HCT116 (cell line): Measurements from ENCODE around the gene PRKD2. TPM values are rescaled to one million over a fixed set of nuclear protein-coding genes. Genes with fewer than 3 reads are reported as not detected.

Experiments
- ATAC-seq: fragments of 200-7000 bp; cut with Tn5 transposase; 2 replicates; pipeline ENCODE4 v1.9.1; 2020; ENCODE audit warnings: mild to moderate bottlenecking, moderate library complexity
- BruUV-seq: library from RNA; stranded (reverse); fragments of 400-500 nt; replicated peaks from 2 replicates; lab custom pipeline; 2021; lab: Mats Ljungman, UMichigan
- CTCF ChIA-PET: fragments of 300-600 bp; sonication (Branson Sonifier 250); formaldehyde crosslinking; loops from one replicate; lab custom pipeline; 2021; ENCODE audit warnings: antibody characterized with exemption; lab: Charles Lee
- POLR2A ChIA-PET: fragments of 300-600, 350-600 bp; sonication (Branson Sonifier 250); formaldehyde crosslinking; loops from one replicate; lab custom pipeline; 2021; ENCODE audit warnings: antibody characterized with exemption; lab: Charles Lee
- RAD21 ChIA-PET, 2 experiments: fragments of 300-600 bp; sonication (Branson Sonifier 250); formaldehyde crosslinking; loops; one replicate each; lab custom pipeline; 2023; ENCODE audit warnings: low total read pairs in 2 of 2; ENCODE audit not compliant: uncharacterized antibody in 2 of 2, unreplicated experiment in 2 of 2, low non-redundant PET in 1 of 2; lab: Charles Lee
- DNase-seq: peaks from one replicate; pipeline ENCODE4 v3.0.0-alpha.2; 2010; ENCODE audit warnings: low read depth, low spot score
- H2AFZ ChIP-seq: fragments of 200-600 bp; shearing (Covaris generic), sonication (generic); 2 replicates; pipeline ENCODE4 v1.6.1; 2017; ENCODE audit warnings: low read depth, mixed run types, mixed read lengths, antibody characterized with exemption, low read length; ENCODE audit not compliant: poor library complexity, severe bottlenecking
- H3K27ac ChIP-seq: 2 replicates; pipeline ENCODE4 v1.5.1; 2012; ENCODE audit warnings: low read depth, low read length
- H3K27me3 ChIP-seq: fragments of 200-600 bp; sonication (generic); 2 replicates; pipeline ENCODE4 v1.6.1; 2016; ENCODE audit warnings: mixed run types, low read length, mixed read lengths; ENCODE audit not compliant: insufficient read depth
- H3K36me3 ChIP-seq, 2 experiments: fragments of 200-500 bp in 1 of 2; fragments of 200-600 bp in 1 of 2; sonication (Bioruptor generic) in 1 of 2; sonication (generic) in 1 of 2; 2 replicates each; pipeline versions ENCODE4 v1.5.1 to v1.6.1; 2014 to 2016; ENCODE audit warnings: low read length in 2 of 2, inconsistent platforms in 1 of 2, mixed read lengths in 1 of 2, mixed run types in 1 of 2; ENCODE audit not compliant: insufficient read depth in 2 of 2, control insufficient read depth in 1 of 2
- H3K4me1 ChIP-seq, 2 experiments: fragments of 200-600 bp in 1 of 2; sonication (generic) in 1 of 2; 2 replicates each; pipeline versions ENCODE4 v1.5.1 to v1.6.1; 2012 to 2017; ENCODE audit warnings: low read length in 2 of 2, inconsistent platforms in 1 of 2, mild to moderate bottlenecking in 1 of 2, mixed read lengths in 1 of 2, mixed run types in 1 of 2, moderate library complexity in 1 of 2; ENCODE audit not compliant: insufficient read depth in 2 of 2, control insufficient read depth in 1 of 2
- H3K4me2 ChIP-seq: fragments of 200-600 bp; sonication (generic); 2 replicates; pipeline ENCODE4 v1.6.1; 2017; ENCODE audit warnings: mixed run types, low read length, mixed read lengths
- H3K4me3 ChIP-seq, 2 experiments: fragments of 200-600 bp in 1 of 2; sonication (generic) in 1 of 2; replicated peaks in 1 of 2; 2 replicates each; pipeline ENCODE4 v1.5.1; 2011 to 2016; ENCODE audit warnings: low read length in 2 of 2, control low read depth in 1 of 2, low read depth in 1 of 2, mild to moderate bottlenecking in 1 of 2, mixed read lengths in 1 of 2, mixed run types in 1 of 2
- H3K79me2 ChIP-seq: fragments of 200-600 bp; sonication (generic); 2 replicates; pipeline ENCODE4 v1.6.1; 2017; ENCODE audit warnings: mild to moderate bottlenecking, mixed run types, low read length, moderate library complexity, mixed read lengths; ENCODE audit not compliant: insufficient read depth
- H3K9ac ChIP-seq: fragments of 200-600 bp; sonication (generic); 2 replicates; pipeline ENCODE4 v1.6.1; 2016; ENCODE audit warnings: low read length, mixed read lengths
- H3K9me2 ChIP-seq: fragments of 200-600 bp; sonication (generic), shearing (Covaris generic); 2 replicates; pipeline ENCODE4 v1.6.1; 2017; ENCODE audit warnings: mixed run types, mild to moderate bottlenecking, moderate library complexity; ENCODE audit not compliant: insufficient read depth
- H3K9me3 ChIP-seq, 2 experiments: fragments of 200-500 bp in 1 of 2; fragments of 200-600 bp in 1 of 2; sonication (Bioruptor generic) in 1 of 2; sonication (generic) in 1 of 2; 2 replicates each; pipeline ENCODE4 v1.6.1; 2014 to 2017; ENCODE audit warnings: low read length in 2 of 2, mixed read lengths in 2 of 2, inconsistent platforms in 1 of 2, low read depth in 1 of 2, mild to moderate bottlenecking in 1 of 2, mixed run types in 1 of 2, moderate library complexity in 1 of 2; ENCODE audit not compliant: control insufficient read depth in 1 of 2, insufficient read depth in 1 of 2
- H4K20me1 ChIP-seq: fragments of 200-600 bp; sonication (generic), shearing (Covaris generic); 2 replicates; pipeline ENCODE4 v1.6.1; 2017; ENCODE audit warnings: mixed run types, mild to moderate bottlenecking, moderate library complexity; ENCODE audit not compliant: insufficient read depth
- CBX3 ChIP-seq: IDR thresholded peaks from 2 replicates; pipeline ENCODE4 v1.6.1; 2012; ENCODE audit warnings: low read depth
- CEBPB ChIP-seq: IDR thresholded peaks from 2 replicates; pipeline ENCODE4 v1.6.1; 2012; ENCODE audit warnings: low read depth
- EZH2 ChIP-seq: fragments of 200-600 bp; sonication (generic); IDR thresholded peaks from 2 replicates; pipeline ENCODE4 v1.6.1; 2017; ENCODE audit warnings: antibody characterized with exemption, mixed run types
- JUND ChIP-seq: IDR thresholded peaks from 2 replicates; pipeline ENCODE4 v1.6.1; 2012
- POLR2AphosphoS5 ChIP-seq: IDR thresholded peaks from 2 replicates; pipeline ENCODE4 v1.6.1; 2011; ENCODE audit warnings: mild to moderate bottlenecking, low read depth, low read length, moderate library complexity
- RAD21 ChIP-seq: IDR thresholded peaks from 2 replicates; pipeline ENCODE4 v1.6.1; 2012; ENCODE audit warnings: low read depth, mild to moderate bottlenecking
- SIN3A ChIP-seq: IDR thresholded peaks from 2 replicates; pipeline ENCODE4 v1.6.1; 2012; ENCODE audit warnings: low read depth
- TCF7L2 ChIP-seq: IDR thresholded peaks from 2 replicates; pipeline ENCODE4 v1.7.0; 2011; ENCODE audit warnings: borderline replicate concordance, inconsistent platforms; ENCODE audit not compliant: insufficient read depth, insufficient read length; ENCODE audit errors: extremely low read depth
- ZNF274 ChIP-seq: fragments of 200-500 bp; sonication (Bioruptor generic); IDR thresholded peaks from 2 replicates; pipeline ENCODE4 v1.6.1; 2014; ENCODE audit warnings: mild to moderate bottlenecking, low read depth, low read length, inconsistent platforms
- intact Hi-C: fragments of 100-400 bp; cut with micrococcal nuclease; formaldehyde crosslinking; loops from 2 replicates; pipeline ENCODE4 v1.10.0; 2022
- total RNA-seq: library from RNA; stranded (reverse); gene quantifications from one replicate; pipeline ENCODE4 v1.2.1, GENCODE V29; 2021; ENCODE audit not compliant: unreplicated experiment
- TF ChIP-seq, protein P1 (sequence below): IDR thresholded peaks from 2 replicates; pipeline ENCODE4 v1.6.1; 2012; ENCODE audit warnings: low read depth
- TF ChIP-seq, protein P2 (sequence below), 3 experiments: fragments of 200-600 bp in 1 of 3; sonication (generic) in 1 of 3; IDR thresholded peaks in 2 of 3; conservative IDR thresholded peaks in 1 of 3; 2 replicates each; pipeline ENCODE4 v1.5.1; 2012 to 2017; ENCODE audit warnings: low read depth in 2 of 3, low read length in 2 of 3, antibody characterized with exemption in 1 of 3, borderline replicate concordance in 1 of 3, control low read depth in 1 of 3, mild to moderate bottlenecking in 1 of 3, mixed read lengths in 1 of 3, mixed run types in 1 of 3, moderate library complexity in 1 of 3; ENCODE audit not compliant: insufficient read depth in 1 of 3
- TF ChIP-seq, protein P3 (sequence below): IDR thresholded peaks from 2 replicates; pipeline ENCODE4 v1.6.1; 2012

The PRKD2 gene
- total RNA-seq, 1 experiment from 2014 or later = 73.5 TPM

DNA sequence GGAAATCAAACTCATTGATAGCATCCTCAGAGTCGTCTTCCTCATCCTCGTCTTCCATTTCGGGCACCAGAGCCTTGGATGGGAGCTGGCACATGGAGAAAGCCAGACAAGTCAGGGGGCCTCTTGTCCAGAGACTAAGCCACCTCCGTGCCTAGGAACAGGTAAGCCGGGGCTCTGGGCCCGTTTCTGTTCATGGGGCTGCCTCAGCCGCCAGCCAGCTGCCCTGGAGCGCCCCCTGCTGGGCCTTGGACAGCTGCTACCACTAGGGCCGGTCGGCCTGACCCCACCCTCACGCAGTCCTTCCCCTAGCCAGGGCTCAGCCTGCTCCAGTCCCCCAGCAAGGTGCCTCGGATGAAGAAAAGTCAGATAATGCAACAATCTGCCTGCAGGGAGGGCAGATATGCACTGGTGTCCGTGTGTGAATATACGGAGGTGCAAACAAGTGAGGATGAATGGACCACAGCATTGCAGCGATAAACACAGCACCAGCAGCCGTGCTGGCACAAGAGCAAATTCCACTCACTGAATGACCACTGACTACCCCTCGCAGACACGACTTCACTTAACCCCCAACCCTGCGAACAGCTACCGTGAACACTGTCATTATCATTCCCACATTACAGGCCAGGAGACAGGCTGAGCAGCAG, 11.9 kb upstream of the PRKD2 start:
- Histone ChIP-seq H3K9ac (no peak overlapping the region), H3K79me2 (peaks cover 72% of the 10 kb centered on the region), H3K4me1 (peaks cover 0 to 16% of the 10 kb centered on the region in 2 experiments; a peak in 2 of 4 replicates), H3K27ac (no peak overlapping the region), H3K9me3 (no peaks in the 10 kb centered on the region), H3K36me3 (peaks cover 52 to 61% of the 10 kb centered on the region in 2 experiments), H3K9me2 (no peaks in the 10 kb centered on the region), H3K27me3 (no peaks in the 10 kb centered on the region), H4K20me1 (peaks cover 6% of the 10 kb centered on the region; the same call in 1 of the 2 replicates), H2AFZ (no peak overlapping the region), H3K4me2 (no peak overlapping the region), H3K4me3 (no peak overlapping the region)
- ATAC-seq (peak; percentile 90), DNase-seq (no peak)
- ChIA-PET CTCF (interaction anchor here (0.7 to 1.7 kb wide), 7 partner anchors 11 to 114 kb away, joined by 3 to 6 read pairs (median 4); partner anchors contain the start of gene PRKD2), RAD21 (no interaction called here), POLR2A (interaction anchor here (1.3 kb wide), 1 partner anchor 60 kb away, joined by 3 read pairs; the partner anchor contains the start of gene SLC1A5)
- intact Hi-C loops = loop anchor here (10.0 kb wide), 1 partner anchor 114 kb away; no protein-coding TSS in a partner anchor
- TF ChIP-seq POLR2AphosphoS5 (no peak), ZNF274 (no peak), CBX3 (no peak), EZH2 (no peak), JUND (no peak), TCF7L2 (no peak), SIN3A (no peak), RAD21 (peak; percentile 77), CEBPB (no peak)
- TF ChIP-seq, protein P1, sequence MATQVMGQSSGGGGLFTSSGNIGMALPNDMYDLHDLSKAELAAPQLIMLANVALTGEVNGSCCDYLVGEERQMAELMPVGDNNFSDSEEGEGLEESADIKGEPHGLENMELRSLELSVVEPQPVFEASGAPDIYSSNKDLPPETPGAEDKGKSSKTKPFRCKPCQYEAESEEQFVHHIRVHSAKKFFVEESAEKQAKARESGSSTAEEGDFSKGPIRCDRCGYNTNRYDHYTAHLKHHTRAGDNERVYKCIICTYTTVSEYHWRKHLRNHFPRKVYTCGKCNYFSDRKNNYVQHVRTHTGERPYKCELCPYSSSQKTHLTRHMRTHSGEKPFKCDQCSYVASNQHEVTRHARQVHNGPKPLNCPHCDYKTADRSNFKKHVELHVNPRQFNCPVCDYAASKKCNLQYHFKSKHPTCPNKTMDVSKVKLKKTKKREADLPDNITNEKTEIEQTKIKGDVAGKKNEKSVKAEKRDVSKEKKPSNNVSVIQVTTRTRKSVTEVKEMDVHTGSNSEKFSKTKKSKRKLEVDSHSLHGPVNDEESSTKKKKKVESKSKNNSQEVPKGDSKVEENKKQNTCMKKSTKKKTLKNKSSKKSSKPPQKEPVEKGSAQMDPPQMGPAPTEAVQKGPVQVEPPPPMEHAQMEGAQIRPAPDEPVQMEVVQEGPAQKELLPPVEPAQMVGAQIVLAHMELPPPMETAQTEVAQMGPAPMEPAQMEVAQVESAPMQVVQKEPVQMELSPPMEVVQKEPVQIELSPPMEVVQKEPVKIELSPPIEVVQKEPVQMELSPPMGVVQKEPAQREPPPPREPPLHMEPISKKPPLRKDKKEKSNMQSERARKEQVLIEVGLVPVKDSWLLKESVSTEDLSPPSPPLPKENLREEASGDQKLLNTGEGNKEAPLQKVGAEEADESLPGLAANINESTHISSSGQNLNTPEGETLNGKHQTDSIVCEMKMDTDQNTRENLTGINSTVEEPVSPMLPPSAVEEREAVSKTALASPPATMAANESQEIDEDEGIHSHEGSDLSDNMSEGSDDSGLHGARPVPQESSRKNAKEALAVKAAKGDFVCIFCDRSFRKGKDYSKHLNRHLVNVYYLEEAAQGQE = no peak
- TF ChIP-seq, protein P2, sequence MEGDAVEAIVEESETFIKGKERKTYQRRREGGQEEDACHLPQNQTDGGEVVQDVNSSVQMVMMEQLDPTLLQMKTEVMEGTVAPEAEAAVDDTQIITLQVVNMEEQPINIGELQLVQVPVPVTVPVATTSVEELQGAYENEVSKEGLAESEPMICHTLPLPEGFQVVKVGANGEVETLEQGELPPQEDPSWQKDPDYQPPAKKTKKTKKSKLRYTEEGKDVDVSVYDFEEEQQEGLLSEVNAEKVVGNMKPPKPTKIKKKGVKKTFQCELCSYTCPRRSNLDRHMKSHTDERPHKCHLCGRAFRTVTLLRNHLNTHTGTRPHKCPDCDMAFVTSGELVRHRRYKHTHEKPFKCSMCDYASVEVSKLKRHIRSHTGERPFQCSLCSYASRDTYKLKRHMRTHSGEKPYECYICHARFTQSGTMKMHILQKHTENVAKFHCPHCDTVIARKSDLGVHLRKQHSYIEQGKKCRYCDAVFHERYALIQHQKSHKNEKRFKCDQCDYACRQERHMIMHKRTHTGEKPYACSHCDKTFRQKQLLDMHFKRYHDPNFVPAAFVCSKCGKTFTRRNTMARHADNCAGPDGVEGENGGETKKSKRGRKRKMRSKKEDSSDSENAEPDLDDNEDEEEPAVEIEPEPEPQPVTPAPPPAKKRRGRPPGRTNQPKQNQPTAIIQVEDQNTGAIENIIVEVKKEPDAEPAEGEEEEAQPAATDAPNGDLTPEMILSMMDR (IDR thresholded peaks at IDR 0.05 in 2 of 3, conservative IDR thresholded peaks at IDR 0.05 in 1 of 3; ENCODE audit: borderline replicate concordance in 1 of 3, insufficient read depth in 1 of 3, low read depth in 2 of 3, low read length in 2 of 3) = peak; percentile 67 to 94 (median 92)
- TF ChIP-seq, protein P3, sequence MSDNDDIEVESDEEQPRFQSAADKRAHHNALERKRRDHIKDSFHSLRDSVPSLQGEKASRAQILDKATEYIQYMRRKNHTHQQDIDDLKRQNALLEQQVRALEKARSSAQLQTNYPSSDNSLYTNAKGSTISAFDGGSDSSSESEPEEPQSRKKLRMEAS = no peak
- no TSS peak for BruUV-seq
